Measurements from ENCODE around the gene GPRIN3.

GRCh38 chr4:89301003-89301402 lies 6.6 kb downstream of the GPRIN3 start:
- no peak for TF ChIP-seq YY1 (IDR thresholded peaks at IDR 0.05; ENCODE audit: insufficient read depth, insufficient read length)
- TF ChIP-seq SUZ12 (IDR thresholded peaks at IDR 0.05; ENCODE audit: extremely low read depth, insufficient read depth, insufficient read length), result no peak
